ENCODE results near the gene IRF3. TPM values are rescaled to one million over a fixed set of nuclear protein-coding genes. Genes with fewer than 3 reads are reported as not detected.
A peak's percentile ranks its signal among the peaks of the same experiment; 100 is the strongest.

IRF3 gene
- polyA plus RNA-seq, 3 donors, result 29.8 to 115 (median 41.1) TPM

GRCh38 chr19:49666120-49666444 is 425 bp upstream of the IRF3 start:
- Histone ChIP-seq H3K79me2 (ENCODE audit: insufficient read depth, low read length) (peaks cover 45% of the 10 kb centered on the region), H3K4me1 (ENCODE audit: control insufficient read depth in 1 of 2, insufficient read depth in 2 of 2, low read length in 2 of 2) (peaks cover 17 to 35% of the 10 kb centered on the region in 2 donors), H4K20me1 (ENCODE audit: insufficient read depth, low read length) (peaks cover 36% of the 10 kb centered on the region), H3K9ac (ENCODE audit: insufficient read depth, low read length, poor library complexity, severe bottlenecking) (peak overlapping the region; percentile 64), H3K4me3 (replicated peaks in 1 of 3; ENCODE audit: low read depth in 2 of 3, low read length in 3 of 3) (peak overlapping the region; percentile 52 to 94 (median 72)), H3K4me2 (replicated peaks; ENCODE audit: extremely low read depth, low read length, poor library complexity, severe bottlenecking) (peak overlapping the region; percentile 100), H2AFZ (ENCODE audit: insufficient read depth, low read depth, low read length, poor library complexity, severe bottlenecking) (peak overlapping the region; percentile 92), H3K9me3 (replicated peaks in 1 of 2; ENCODE audit: control insufficient read depth in 1 of 2, insufficient read depth in 1 of 2, low read length in 2 of 2) (no peaks in the 10 kb centered on the region), H3K27me3 (ENCODE audit: control insufficient read depth in 2 of 2, insufficient read depth in 2 of 2, low read length in 2 of 2) (no peaks in the 10 kb centered on the region), H3K36me3 (replicated peaks in 1 of 2; ENCODE audit: control insufficient read depth in 1 of 2, insufficient read depth in 2 of 2, low read length in 2 of 2) (peaks cover 17 to 22% of the 10 kb centered on the region in 2 donors), H3K27ac (ENCODE audit: low read depth in 1 of 2, low read length in 2 of 2) (peak overlapping the region; percentile 18 to 78)
- 0% methylated on average over 8 of the region's 9 CpGs for WGBS (ENCODE audit: insufficient coverage)
- Mint-ChIP-seq H3K4me3 (peak overlapping the region; percentile 97 to 100), H3K36me3 (peaks cover 24 to 35% of the 10 kb centered on the region in 2 donors), H3K9me3 (peaks cover 0 to 1% (median 0%) of the 10 kb centered on the region in 7 donors), H3K27ac (peak overlapping the region; percentile 75 to 99 (median 92)), H3K4me1 (peaks cover 32% of the 10 kb centered on the region), H3K27me3 (ENCODE audit: low read depth in 3 of 3) (no peaks in the 10 kb centered on the region)
- TF ChIP-seq CTCF (IDR thresholded peaks at IDR 0.05), result no peak
- DNase-seq, result no peak
- intact Hi-C loops (cut with micrococcal nuclease), result loop anchor here in 1 of 2 donors (10.0 kb wide), 1 partner anchor 359 kb away; the partner anchor contains the start of genes VRK3 and ZNF473

GRCh38 chr19:49665036-49665350 is 664 bp downstream of the IRF3 start:
- H3K9me3 ChIP-seq (replicated peaks in 1 of 2; ENCODE audit: control insufficient read depth in 1 of 2, insufficient read depth in 1 of 2, low read length in 2 of 2), result no peaks in the 10 kb centered on the region
- H3K9ac ChIP-seq (ENCODE audit: insufficient read depth, low read length, poor library complexity, severe bottlenecking), result peak overlapping the region; percentile 64
- peak overlapping the region; percentile 52 to 94 (median 72) for H3K4me3 ChIP-seq (replicated peaks in 1 of 3; ENCODE audit: low read depth in 2 of 3, low read length in 3 of 3)
- intact Hi-C loops (cut with micrococcal nuclease), result loop anchor here in 1 of 2 donors (10.0 kb wide), 1 partner anchor 360 kb away; the partner anchor contains the start of genes VRK3 and ZNF473
- peak overlapping the region; percentile 52 to 78 for H3K27ac ChIP-seq (ENCODE audit: low read depth in 1 of 2, low read length in 2 of 2)
- no peaks in the 10 kb centered on the region for H3K27me3 Mint-ChIP-seq (ENCODE audit: low read depth in 3 of 3)
- H3K4me1 Mint-ChIP-seq, result peaks cover 32% of the 10 kb centered on the region
- peak overlapping the region; percentile 97 to 100 for H3K4me3 Mint-ChIP-seq
- 1% methylated on average over 7 of the region's 7 CpGs for WGBS (ENCODE audit: insufficient coverage)
- H3K36me3 Mint-ChIP-seq, result peaks cover 29 to 40% of the 10 kb centered on the region in 2 donors
- peak overlapping the region; percentile 92 for H2AFZ ChIP-seq (ENCODE audit: insufficient read depth, low read depth, low read length, poor library complexity, severe bottlenecking)
- peaks cover 27 to 33% of the 10 kb centered on the region in 2 donors for H3K36me3 ChIP-seq (replicated peaks in 1 of 2; ENCODE audit: control insufficient read depth in 1 of 2, insufficient read depth in 2 of 2, low read length in 2 of 2)
- H3K27me3 ChIP-seq (ENCODE audit: control insufficient read depth in 2 of 2, insufficient read depth in 2 of 2, low read length in 2 of 2), result no peaks in the 10 kb centered on the region
- no peak for TF ChIP-seq CTCF (IDR thresholded peaks at IDR 0.05)
- peak overlapping the region; percentile 100 for H3K4me2 ChIP-seq (replicated peaks; ENCODE audit: extremely low read depth, low read length, poor library complexity, severe bottlenecking)
- no peaks in the 10 kb centered on the region for H3K9me3 Mint-ChIP-seq
- H3K79me2 ChIP-seq (ENCODE audit: insufficient read depth, low read length), result peaks cover 45% of the 10 kb centered on the region
- H3K27ac Mint-ChIP-seq, result peak overlapping the region; percentile 89 to 99 (median 94)
- DNase-seq, result no peak
- H3K4me1 ChIP-seq (ENCODE audit: control insufficient read depth in 1 of 2, insufficient read depth in 2 of 2, low read length in 2 of 2), result peaks cover 17 to 35% of the 10 kb centered on the region in 2 donors
- peaks cover 41% of the 10 kb centered on the region for H4K20me1 ChIP-seq (ENCODE audit: insufficient read depth, low read length)

Data from CD14-positive monocyte (primary cell).